Lower lobe of right lung (tissue), 2 donors: ENCODE measurements around the gene EXOC4. TPM values are rescaled to one million over a fixed set of nuclear protein-coding genes. Genes with fewer than 3 reads are reported as not detected.

ENCODE experiments used
- ATAC-seq, 2 donors: fragments of 200-7000 bp; cut with Tn5 transposase; one replicate each; pipeline ENCODE4 v1.9.1; 2020 to 2022; ENCODE audit warnings: mild to moderate bottlenecking in 2 of 2, moderate library complexity in 2 of 2
- DNase-seq: peaks from one replicate; pipeline ENCODE4 v3.0.0-alpha.2; 2020
- H3K27ac ChIP-seq: fragments of 200-600 bp; one replicate; pipeline ENCODE4 v1.8.0; 2022
- H3K27me3 ChIP-seq: fragments of 200-600 bp; one replicate; pipeline ENCODE4 v1.8.0; 2022; ENCODE audit warnings: low read depth
- H3K36me3 ChIP-seq: fragments of 200-600 bp; one replicate; pipeline ENCODE4 v1.8.0; 2022; ENCODE audit warnings: mild to moderate bottlenecking
- H3K4me1 ChIP-seq: fragments of 200-600 bp; one replicate; pipeline ENCODE4 v1.8.0; 2022
- H3K4me3 ChIP-seq: fragments of 200-600 bp; one replicate; pipeline ENCODE4 v1.8.0; 2022; ENCODE audit warnings: mild to moderate bottlenecking
- H3K9me3 ChIP-seq: fragments of 200-600 bp; one replicate; pipeline ENCODE4 v1.8.0; 2022
- CTCF ChIP-seq: fragments of 200-600 bp; IDR thresholded peaks from one replicate; pipeline ENCODE4 v1.8.0; 2022; ENCODE audit warnings: antibody characterized with exemption, mild to moderate bottlenecking
- intact Hi-C: fragments of 100-400 bp; cut with DNase I; formaldehyde crosslinking; loops from one replicate; pipeline ENCODE4 v1.11.0; 2022
- total RNA-seq: library from RNA; stranded (reverse); fragmentation: NEBNext Ultra II Directional; extraction: Animal tissue kit (Norgen Biotek cat#: 25700); gene quantifications from one replicate; pipeline ENCODE4 v1.2.1, GENCODE V29; 2021
- donor health status: DM: no; HTN: yes; CAD: no; lungs with severe emphysema.

EXOC4 gene
- total RNA-seq, 1 donor from 2014 or later: 80.2 TPM

- no peaks in the 10 kb centered on the region for H3K4me1 ChIP-seq
- intact Hi-C loops: no loop called here
- no peak overlapping the region for H3K27ac ChIP-seq
- H3K9me3 ChIP-seq: no peaks in the 10 kb centered on the region
- no peak for TF ChIP-seq CTCF
- DNase-seq: no peak
- no peaks in the 10 kb centered on the region for H3K27me3 ChIP-seq
- ATAC-seq: no peak
- no peak overlapping the region for H3K4me3 ChIP-seq
- no peaks in the 10 kb centered on the region for H3K36me3 ChIP-seq
These were observed 296.8 kb downstream of the EXOC4 start for GRCh38 chr7:133549633-133550032.

DNA sequence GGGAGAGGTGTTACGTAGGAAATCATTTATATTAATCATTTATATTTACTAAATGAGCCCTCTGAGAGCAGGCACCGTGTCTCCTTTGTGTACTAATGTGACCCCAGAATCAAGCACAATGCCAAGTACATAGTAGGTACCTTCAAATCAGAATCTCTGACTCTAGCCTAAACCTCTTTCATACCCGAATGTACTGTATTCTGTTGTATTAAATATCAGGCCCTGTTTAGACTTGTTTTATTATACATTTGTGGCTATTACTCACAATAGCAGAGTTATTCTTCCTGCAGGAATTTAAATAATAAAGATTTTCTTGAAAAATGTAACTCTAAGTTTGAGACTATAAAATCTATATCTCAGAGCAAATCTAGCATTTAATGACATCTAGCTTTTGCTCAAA lies 297.3 kb downstream of the EXOC4 start:
- ATAC-seq (no peak), DNase-seq (no peak)
- Histone ChIP-seq H3K4me1 (no peaks in the 10 kb centered on the region), H3K4me3 (no peak overlapping the region), H3K36me3 (no peaks in the 10 kb centered on the region), H3K27me3 (no peaks in the 10 kb centered on the region), H3K27ac (no peak overlapping the region), H3K9me3 (no peaks in the 10 kb centered on the region)
- TF ChIP-seq CTCF: no peak
- intact Hi-C loops: no loop called here

GRCh38 chr7:133550811-133551210 lies 297.9 kb downstream of the EXOC4 start:
- intact Hi-C loops: no loop called here

DNA sequence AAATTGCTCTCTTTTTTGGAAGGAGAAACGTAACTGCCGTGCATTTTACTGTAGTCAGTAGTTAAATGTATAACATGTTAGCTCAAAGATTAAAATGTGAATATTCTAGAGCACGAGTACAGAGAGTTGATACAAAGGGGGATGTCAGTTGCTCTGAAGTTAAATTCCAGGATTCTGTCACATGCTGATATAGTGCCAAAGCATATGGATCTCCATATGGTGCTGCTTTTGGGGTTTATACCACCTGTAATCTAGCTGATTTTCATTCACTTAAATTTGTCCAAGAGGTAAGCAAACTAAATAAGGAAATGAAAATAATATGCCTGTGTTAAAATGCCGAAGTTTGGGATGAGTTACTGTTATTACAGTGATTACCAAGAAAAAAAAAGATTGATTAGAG lies 298.6 kb downstream of the EXOC4 start:
- no peaks in the 10 kb centered on the region for H3K9me3 ChIP-seq
- no peaks in the 10 kb centered on the region for H3K36me3 ChIP-seq
- no peak for ATAC-seq
- no peak for DNase-seq
- H3K27me3 ChIP-seq: no peaks in the 10 kb centered on the region
- no peaks in the 10 kb centered on the region for H3K4me1 ChIP-seq
- H3K27ac ChIP-seq: no peak overlapping the region
- intact Hi-C loops: no loop called here
- TF ChIP-seq CTCF: no peak
- no peak overlapping the region for H3K4me3 ChIP-seq

More at GRCh38 chr7:133550811-133551210, 297.9 kb downstream of the EXOC4 start:
- no peak for DNase-seq
- Histone ChIP-seq H3K4me3 (no peak overlapping the region), H3K4me1 (no peaks in the 10 kb centered on the region), H3K36me3 (no peaks in the 10 kb centered on the region), H3K27ac (no peak overlapping the region), H3K9me3 (no peaks in the 10 kb centered on the region), H3K27me3 (no peaks in the 10 kb centered on the region)
- no peak for TF ChIP-seq CTCF
- ATAC-seq: no peak

DNA sequence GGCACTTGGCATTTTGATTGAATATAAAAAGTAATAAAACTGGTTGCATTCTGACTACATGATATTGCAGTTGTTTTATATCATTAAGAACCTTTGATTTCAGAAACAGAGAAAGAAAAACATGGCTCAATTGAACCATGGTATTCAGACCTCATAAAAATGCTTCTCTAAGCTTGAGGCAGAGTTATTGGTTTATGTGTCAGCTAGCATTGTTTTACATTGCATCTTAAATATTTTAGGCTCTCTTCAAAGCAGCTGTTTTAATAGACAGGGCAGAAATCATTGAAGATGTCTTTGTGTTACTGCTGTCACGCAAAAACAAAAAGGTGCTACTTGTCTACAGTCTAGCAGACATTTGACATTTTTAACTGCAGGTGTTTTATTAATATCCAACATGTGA lies 299.2 kb downstream of the EXOC4 start:
- intact Hi-C loops: no loop called here
- DNase-seq (no peak), ATAC-seq (no peak)
- no peaks in the 10 kb centered on the region for H3K27me3 ChIP-seq
- H3K4me3 ChIP-seq: no peak overlapping the region
- H3K36me3 ChIP-seq: no peaks in the 10 kb centered on the region
- H3K27ac ChIP-seq: no peak overlapping the region
- no peak for TF ChIP-seq CTCF
- H3K4me1 ChIP-seq: no peaks in the 10 kb centered on the region
- no peaks in the 10 kb centered on the region for H3K9me3 ChIP-seq

DNA sequence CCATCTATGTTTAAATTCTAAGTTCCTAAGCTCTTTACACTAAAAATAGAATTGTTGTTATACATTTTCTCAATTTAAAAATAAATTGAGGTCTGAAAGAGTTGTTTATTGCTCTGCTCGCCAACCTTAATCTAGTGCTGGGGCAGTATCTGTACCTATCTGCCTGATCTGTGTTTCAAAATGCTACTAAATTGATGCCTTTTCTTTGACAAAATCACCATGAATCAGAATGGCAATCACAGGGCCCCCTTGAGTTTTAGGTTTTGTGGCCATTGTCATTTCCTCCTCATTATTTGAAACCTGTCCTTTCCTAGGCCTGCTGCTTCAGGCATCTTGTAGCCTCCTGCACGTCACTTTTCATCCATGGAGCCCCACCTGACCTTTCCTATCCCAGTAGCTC lies 301.5 kb downstream of the EXOC4 start:
- no peaks in the 10 kb centered on the region for H3K4me1 ChIP-seq
- no peak overlapping the region for H3K27ac ChIP-seq
- H3K27me3 ChIP-seq: no peaks in the 10 kb centered on the region
- H3K36me3 ChIP-seq: no peaks in the 10 kb centered on the region
- DNase-seq: no peak
- intact Hi-C loops: no loop called here
- no peak for TF ChIP-seq CTCF
- no peaks in the 10 kb centered on the region for H3K9me3 ChIP-seq
- H3K4me3 ChIP-seq: no peak overlapping the region
- no peak for ATAC-seq
